ENCODE results near the gene PPARGC1A.

Gene PPARGC1A

GRCh38 chr4:23909671-23910070, 19.8 kb upstream of the PPARGC1A start:
- no peak for DNase-seq (ENCODE audit: low read depth in 3 of 3, low spot score in 1 of 3)

GRCh38 chr4:23906839-23907238, 17.0 kb upstream of the PPARGC1A start:
- DNase-seq (ENCODE audit: low read depth in 3 of 3, low spot score in 1 of 3) = no peak

- no peak for DNase-seq (ENCODE audit: low read depth in 3 of 3, low spot score in 1 of 3)
Observed at GRCh38 chr4:23904639-23905071, 14.8 kb upstream of the PPARGC1A start.

GRCh38 chr4:23903859-23904438, 14.1 kb upstream of the PPARGC1A start:
- DNase-seq (ENCODE audit: low read depth in 3 of 3, low spot score in 1 of 3) = no peak

DNA sequence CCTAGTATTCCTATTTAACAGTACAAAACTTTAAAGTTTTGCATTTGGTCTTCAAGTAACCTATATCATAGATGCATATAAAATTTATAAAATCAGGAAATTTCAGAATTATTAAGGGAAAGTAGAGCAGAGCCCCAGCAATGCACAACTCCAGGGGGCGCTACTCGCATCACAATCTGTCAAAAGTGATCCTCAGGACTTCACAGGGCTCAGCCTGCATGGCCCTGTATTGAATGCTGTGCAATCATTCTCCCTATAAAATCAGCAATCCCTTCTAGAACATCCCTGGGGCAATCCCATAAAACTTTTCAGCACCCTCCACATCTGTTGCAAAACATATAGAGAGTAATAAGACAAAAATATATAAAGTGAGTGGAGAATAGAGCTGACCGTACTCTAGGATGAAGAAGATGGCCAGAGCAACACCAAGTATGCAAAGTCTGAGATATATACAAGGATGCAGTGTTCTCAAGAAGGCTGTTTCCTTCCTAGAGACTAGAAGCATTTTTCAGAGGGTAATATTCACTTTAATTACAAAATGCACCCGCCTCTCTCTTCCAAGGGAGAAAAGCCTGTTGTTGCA, 12.5 kb upstream of the PPARGC1A start:
- DNase-seq (ENCODE audit: low read depth in 3 of 3, low spot score in 1 of 3) = no peak

DNA sequence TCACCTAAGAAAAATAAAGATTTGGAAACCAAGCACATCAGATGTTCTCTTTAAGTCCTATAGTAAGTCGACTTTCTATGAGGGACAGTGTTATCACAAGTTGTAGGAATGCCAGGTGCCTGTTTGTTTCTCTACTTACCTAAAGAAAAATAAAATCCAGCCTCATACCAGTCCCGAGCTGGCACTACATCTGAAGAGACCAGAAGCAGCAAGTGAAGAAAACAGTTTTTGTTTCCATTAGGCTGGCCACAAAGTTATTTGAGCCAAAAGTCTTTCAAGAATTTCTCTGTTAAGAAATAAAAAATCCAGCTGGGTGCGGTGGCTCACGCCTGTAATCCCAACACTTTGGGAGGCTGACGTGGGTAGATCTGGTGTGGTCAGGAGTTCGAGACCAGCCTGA, 10.8 kb upstream of the PPARGC1A start:
- no peak for DNase-seq (ENCODE audit: low read depth in 3 of 3, low spot score in 1 of 3)

DNA sequence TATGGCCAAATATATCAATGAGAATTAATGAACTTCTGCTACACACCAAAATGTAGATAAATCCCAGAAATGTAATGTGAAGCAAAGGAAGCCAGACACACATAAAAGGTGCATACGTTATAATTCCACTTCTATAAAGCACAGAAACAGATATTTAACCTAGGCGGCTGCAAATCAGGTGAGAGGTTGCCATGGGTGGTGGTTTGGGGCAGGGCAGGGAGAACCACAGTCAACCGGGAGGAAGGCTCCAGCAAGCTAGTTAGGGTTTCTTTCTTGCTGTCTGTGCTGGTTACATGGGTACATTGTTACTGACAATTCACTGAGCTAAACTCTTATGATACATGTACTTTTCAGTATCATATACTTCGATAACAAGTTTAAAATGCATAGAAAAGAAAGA, 9.7 kb upstream of the PPARGC1A start:
- no peak for DNase-seq (ENCODE audit: low read depth in 3 of 3, low spot score in 1 of 3)

DNA sequence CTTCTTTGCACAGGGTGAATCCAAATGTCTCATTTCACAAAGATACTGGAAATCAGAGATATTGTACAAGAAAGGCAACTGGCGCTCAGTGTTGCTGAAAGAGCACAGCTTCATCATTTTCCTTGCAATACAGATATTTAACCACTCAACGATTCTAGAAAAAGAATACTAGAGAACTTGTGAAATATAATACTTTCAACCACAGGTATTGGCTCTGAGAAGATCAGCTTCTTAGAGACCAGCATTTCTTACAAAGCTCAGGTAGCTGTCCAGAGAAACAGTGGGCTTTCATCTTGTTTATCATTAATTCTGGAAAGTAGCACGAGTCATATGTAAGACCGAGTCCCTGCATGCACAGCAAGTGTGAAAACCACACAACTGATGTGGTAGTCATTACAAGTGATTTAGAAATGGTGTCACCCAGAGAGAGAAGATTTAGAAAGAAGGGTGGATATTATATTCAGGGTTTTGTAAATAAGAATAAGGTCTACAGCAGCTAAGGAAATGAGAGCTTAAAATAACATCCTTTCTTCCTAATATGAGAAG, 7.8 kb upstream of the PPARGC1A start:
- DNase-seq (ENCODE audit: low read depth in 3 of 3, low spot score in 1 of 3) = no peak

GRCh38 chr4:23894021-23894420, 4.2 kb upstream of the PPARGC1A start:
- no peak for DNase-seq (ENCODE audit: low read depth in 3 of 3, low spot score in 1 of 3)

- DNase-seq (ENCODE audit: low read depth in 3 of 3, low spot score in 1 of 3) = no peak
Observed at GRCh38 chr4:23891064-23891421, 1.2 kb upstream of the PPARGC1A start.

DNA sequence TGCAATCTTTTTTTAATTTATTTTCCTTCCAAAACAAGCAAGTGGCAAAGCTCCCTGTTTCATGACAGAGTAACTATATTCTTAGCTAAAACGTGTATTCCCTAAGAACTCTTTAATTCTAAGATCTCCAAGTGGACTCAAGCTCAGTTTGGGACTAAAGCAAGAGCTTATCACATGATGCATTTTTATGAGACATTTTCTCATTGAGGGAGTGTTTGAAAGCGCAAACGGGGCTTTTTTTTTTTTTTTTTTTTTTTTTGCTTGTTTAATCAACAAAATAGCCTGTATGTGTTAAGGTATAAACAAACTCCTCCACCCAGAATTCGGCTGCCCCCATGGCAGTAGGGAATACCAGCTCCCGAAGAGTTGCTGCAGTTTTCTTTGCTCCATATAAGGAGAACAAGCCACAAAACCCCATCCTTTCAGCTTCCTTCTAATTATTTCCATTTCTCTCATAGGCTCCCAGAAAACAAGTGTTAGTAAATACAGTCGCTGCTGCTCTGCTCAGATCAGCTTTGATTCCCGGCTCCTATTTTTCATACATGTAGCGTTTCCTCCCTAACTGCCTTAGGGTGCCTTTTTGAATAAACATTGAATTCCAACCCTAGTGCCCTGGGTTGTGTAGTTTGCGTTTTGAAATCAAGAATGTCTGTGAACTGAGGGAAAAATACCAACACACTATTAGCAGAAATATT, 669 bp upstream of the PPARGC1A start:
- no peak for DNase-seq (ENCODE audit: low read depth in 3 of 3, low spot score in 1 of 3)

GRCh38 chr4:23889391-23889790, 456 bp downstream of the PPARGC1A start:
- DNase-seq (ENCODE audit: low read depth in 3 of 3, low spot score in 1 of 3) = no peak

DNA sequence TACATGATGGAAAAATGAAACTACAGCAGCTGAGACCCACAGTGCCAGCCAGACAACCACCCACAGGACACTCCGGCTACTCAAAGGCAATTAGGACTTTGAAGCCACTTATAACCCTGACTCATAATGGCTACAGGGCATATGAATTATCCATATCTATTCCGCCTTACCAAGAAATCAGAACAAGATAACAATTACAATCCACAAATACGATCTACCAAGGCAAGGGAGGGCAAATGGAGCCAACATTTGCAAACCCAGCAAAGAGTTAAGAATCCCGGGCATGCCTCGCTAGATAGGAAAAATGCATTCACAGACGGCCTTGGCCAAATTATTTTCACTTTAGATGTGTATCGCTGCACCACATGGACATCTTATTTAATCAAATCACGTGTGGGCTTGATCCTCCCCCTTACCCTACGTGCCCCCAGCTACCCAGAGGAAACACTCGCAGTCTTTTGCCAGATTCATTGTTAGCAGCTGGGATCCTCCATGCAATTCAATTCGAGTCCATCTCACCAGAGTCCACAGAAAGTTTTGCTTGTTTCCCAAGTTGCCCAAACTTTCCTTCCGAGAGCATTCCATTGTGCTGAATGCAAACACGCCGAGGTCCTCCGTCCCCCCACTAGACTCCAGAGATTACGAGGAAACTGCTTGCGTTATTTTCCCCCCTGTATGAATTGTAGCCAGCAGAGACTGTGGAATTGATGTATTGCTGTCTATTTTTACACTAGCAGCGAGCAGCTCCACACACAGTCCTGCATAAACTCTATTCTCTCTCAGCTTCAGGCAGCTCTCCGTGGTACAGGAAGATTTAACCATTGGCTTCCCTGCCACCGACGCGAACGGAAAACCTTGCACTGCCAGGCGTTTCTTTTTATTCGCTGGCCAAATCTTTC, 1.2 kb downstream of the PPARGC1A start:
- no peak for DNase-seq (ENCODE audit: low read depth in 3 of 3, low spot score in 1 of 3)

DNA sequence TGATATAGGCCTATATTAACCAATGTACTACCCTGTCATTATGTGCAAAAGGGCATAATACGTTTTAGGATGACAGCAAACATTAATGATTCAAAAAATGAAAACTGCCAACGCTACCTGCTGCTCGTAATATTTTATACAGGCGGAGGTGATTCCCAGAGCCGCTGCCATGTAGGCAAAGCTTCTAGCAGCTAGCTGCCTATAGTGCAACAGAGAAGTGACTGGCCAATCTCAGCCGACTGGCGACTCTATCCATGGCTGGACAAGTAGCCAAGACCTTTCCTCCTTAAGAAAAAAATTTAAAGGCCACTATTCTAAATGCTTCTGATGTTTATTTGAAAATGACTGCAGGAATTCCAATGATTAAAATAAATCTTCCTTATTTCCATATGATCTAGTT, 1.9 kb downstream of the PPARGC1A start:
- DNase-seq (ENCODE audit: low read depth in 3 of 3, low spot score in 1 of 3) = no peak

DNA sequence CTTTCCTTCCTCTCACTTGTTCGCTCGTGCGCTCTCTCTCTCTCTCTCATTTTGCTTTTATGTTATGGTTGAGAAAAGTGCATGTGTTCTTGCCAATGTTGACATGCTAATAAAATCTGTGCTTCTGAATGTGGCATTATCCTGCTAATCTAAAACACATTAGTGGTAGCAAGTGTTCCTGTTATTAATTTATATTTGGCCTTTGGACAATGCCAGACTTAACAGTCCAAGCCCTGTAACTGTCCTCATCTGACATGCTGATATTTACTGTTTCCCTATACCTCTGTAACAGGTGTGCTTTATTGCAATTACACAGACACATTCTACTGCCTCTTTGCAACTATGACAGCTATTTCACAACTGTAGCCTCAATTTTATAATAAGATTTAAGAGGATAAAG, 2.7 kb downstream of the PPARGC1A start:
- no peak for DNase-seq (ENCODE audit: low read depth in 3 of 3, low spot score in 1 of 3)

GRCh38 chr4:23885943-23886590, 3.8 kb downstream of the PPARGC1A start:
- DNase-seq (ENCODE audit: low read depth in 3 of 3, low spot score in 1 of 3) = no peak

DNA sequence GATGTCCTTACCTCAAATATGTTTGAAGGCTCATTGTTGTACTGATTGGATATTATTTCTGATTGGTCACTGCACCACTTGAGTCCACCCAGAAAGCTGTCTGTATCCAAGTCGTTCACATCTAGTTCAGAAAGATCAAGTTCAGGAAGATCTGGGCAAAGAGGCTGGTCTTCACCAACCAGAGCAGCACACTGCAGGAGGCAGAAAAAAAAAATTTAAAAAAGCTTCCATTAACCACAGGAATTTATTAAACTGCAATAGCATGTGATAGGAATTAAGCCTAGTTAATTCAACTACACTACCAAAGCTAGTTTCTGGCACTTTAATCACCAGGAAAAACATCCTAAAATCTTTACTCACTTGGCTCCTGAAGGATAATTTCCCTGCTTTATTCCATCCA, 5.1 kb downstream of the PPARGC1A start:
- DNase-seq (ENCODE audit: low read depth in 3 of 3, low spot score in 1 of 3) = no peak

GRCh38 chr4:23884261-23884660, 5.6 kb downstream of the PPARGC1A start:
- no peak for DNase-seq (ENCODE audit: low read depth in 3 of 3, low spot score in 1 of 3)

DNA sequence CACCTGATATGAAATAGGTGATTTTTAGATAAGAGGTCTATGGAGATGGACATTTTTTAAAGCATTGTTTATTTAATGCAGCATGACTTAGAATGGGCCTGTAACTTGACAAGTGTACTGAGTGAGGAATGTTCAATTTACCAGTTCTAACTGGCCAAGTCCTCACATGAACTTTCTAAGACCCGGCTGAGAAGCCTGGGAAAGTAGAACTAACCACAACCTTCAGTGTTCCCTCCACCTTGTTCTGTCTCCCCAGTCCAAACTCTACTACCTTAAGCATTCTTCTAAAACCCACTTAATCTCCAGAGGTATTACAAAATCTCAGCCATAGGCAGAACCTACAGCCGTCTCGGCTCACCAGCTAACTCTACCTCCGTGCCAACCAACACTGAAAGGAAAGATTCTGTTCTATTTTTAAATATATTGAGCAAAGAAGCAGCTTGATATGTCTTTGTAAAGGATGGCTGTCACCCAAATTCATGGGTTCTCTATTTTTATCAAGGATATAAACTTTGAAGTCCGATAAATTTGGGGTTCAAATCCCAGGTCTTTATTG, 6.8 kb downstream of the PPARGC1A start:
- DNase-seq (ENCODE audit: low read depth in 3 of 3, low spot score in 1 of 3) = no peak

GRCh38 chr4:23881674-23882337, 8.0 kb downstream of the PPARGC1A start:
- no peak for DNase-seq (ENCODE audit: low read depth in 3 of 3, low spot score in 1 of 3)

Measured in stimulated activated CD4-positive, alpha-beta T cell treated with anti-CD3 and anti-CD28 coated beads, TNF-alpha, amount 100 ng/mL, for 1 hour (primary cell).